Activated T-cell treated with anti-CD3 and anti-CD28 coated beads, Interleukin-2, amount 50 U/mL, for 1 hour (primary cell): ENCODE measurements around the gene CABCOCO1.

Source experiments
- DNase-seq: peaks from one replicate; pipeline ENCODE4 v3.0.0-alpha.2; 2020

Gene CABCOCO1

GRCh38 chr10:61787170-61787569 is 124.4 kb downstream of the CABCOCO1 start:
- no peak for DNase-seq

DNA sequence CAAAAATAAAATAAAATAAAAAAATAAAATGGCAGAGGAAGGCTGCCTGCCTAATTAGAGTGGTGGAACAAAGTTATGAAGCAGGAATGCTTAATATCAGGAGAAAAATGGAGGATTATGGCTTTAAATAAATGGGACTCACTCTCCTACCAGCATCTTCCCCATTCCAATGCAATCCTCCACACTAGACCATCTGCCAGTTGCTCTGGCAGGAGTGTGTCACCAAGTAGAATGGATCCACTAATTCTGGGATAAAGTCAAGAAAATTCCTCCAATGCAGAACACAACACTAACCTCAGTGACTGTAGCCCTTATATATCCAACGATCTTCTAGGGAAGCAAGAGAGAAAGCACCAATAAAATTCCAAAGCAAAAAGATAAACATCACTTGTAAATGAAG is 126.3 kb downstream of the CABCOCO1 start:
- no peak for DNase-seq

GRCh38 chr10:61791216-61791615 is 128.5 kb downstream of the CABCOCO1 start:
- no peak for DNase-seq

DNA sequence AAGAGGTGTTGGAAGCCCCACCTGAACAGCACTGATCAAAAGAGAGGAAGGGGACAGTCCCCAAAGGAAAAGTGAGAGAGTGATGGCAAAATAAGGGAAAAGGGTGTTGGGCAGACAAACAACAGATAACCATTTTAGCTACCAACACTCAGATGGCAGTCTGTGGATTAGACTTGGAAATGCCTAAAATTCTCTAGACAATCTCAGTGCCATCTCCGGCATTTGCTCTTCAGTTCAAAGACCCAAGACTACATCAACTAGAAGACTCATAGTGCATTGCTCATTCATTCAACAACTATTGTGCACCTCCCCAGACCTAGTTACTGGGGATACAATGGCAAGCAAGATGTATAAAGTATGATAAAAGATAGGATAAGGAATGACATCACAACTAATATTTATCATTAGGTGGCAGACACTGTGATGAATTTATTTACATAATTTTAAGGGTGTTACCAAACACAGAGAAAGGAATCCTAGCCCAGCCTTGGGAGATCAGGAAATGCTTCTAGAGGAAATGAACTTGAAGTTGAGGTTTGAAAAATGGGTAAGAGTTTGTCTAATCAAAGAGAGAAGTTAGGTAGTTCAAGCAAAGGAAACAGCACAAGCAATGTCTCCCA is 129.5 kb downstream of the CABCOCO1 start:
- no peak for DNase-seq

DNA sequence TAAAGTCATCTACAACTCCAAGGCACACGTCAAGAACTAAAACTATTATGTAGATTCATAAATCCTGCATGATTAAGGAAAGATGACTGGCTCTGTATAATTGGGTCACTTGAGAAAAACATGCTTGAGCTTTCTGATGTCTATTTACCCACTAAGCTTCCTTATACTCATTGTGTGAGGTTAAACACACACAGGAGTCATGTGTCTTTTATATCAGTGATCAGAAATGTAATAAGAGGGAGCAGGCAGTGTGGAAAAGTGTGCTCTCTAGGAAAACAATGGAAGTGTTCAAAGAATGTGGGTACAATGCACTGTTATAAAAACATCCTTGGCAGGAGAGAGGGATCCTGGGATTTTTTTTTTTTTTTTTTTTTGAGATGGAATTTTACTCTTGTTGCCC is 130.2 kb downstream of the CABCOCO1 start:
- no peak for DNase-seq

GRCh38 chr10:61793760-61794703 is 131.3 kb downstream of the CABCOCO1 start:
- no peak for DNase-seq

- DNase-seq: no peak
Observed at GRCh38 chr10:61795147-61795546, 132.4 kb downstream of the CABCOCO1 start.

DNA sequence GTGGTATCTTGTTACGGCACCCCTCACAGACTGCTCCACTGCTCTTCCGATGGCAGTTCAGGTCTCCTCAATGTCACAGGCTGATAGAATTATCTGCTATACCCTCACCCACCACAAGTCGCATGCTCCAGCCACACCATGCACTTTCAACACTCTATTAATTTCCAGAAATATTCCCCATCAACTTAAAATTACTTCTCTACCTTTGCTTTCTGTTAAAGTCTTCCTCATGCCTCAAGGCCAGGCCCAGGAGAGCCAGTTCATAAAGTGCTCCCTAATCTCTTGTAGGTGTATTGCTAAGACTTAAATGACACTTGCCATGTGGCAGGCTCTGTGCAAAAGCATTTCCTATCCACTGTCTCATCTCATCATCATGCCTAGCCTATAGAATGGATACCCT is 132.8 kb downstream of the CABCOCO1 start:
- no peak for DNase-seq

GRCh38 chr10:61796785-61797184 is 134.1 kb downstream of the CABCOCO1 start:
- DNase-seq: no peak

- DNase-seq: no peak
Observed at GRCh38 chr10:61797304-61798153, 134.8 kb downstream of the CABCOCO1 start.

DNA sequence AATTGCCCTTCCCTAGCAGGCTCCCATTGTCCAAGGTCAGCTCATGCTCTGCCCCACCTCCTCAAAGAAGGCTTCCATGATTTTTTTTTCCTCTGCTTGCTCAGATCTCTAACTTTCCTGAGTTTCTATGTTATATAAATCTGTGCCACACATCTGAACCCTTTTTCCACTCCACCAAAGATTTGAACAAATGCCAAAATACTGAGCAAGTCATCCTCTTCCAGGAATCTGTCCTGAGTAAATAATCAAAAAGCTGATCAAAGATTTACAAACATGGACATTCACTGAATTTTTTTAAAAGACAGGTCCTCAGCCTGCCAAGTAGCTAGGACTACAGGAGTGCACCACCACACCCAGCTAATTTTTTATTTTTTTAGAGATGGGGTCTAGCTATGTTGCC is 136.0 kb downstream of the CABCOCO1 start:
- DNase-seq: no peak

GRCh38 chr10:61801484-61801883 is 138.8 kb downstream of the CABCOCO1 start:
- DNase-seq: no peak

GRCh38 chr10:61803269-61803668 is 140.5 kb downstream of the CABCOCO1 start:
- DNase-seq: no peak

GRCh38 chr10:61804414-61804813 is 141.7 kb downstream of the CABCOCO1 start:
- DNase-seq: no peak

DNA sequence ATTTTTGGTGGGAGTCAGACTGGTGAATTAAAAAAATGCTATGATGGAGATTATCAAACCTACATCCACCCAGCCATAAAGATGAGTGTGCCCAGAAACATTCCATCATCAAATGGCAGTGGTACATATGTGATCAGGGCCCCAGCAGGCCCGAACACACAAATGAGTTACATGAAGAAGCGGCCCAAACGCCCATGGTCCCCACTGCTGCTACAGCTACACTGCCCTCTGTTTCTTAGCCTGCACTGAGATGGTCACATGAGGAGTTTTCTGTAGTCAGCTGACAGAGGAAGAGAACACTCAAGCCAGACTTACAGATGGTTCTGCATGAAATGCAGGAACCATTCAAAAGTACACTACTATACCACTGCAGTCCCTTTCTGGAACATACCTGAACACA is 142.4 kb downstream of the CABCOCO1 start:
- no peak for DNase-seq

- DNase-seq: no peak
Observed at GRCh38 chr10:61810263-61810662, 147.5 kb downstream of the CABCOCO1 start.

DNA sequence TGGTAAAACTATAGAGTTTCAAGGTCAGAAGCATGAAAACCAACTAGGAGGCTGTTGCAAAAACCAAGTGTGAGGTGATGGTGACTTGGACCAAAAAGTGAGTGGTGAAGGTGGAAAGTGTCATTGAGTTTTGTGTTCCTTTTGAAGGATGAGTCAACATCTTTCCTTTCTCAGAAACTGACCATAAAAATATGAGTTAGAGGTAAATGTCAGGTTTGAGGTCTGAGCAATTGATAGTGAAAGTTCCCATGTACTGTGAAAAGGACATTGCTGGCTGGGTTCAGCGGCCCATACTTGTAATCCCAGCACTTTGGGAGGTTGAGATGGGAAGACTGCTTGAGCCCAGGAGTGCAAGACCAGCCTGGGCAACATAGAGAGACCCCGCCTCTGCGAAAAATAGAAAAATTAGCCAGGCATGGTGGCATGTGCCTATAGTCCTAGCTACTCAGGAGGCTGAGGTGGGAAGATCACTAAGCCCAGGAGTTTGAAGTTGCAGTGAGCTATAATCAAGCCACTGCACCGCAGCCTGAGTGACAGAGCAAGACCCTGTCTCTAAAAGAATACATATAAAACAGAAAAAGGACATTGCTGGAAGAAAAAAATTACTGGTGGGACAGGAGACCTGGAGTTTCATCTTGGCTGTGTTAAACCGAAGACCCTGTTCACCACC is 149.5 kb downstream of the CABCOCO1 start:
- DNase-seq: no peak

- no peak for DNase-seq
Observed at GRCh38 chr10:61812920-61813319, 150.2 kb downstream of the CABCOCO1 start.

- DNase-seq: no peak
Observed at GRCh38 chr10:61814160-61814559, 151.4 kb downstream of the CABCOCO1 start.

GRCh38 chr10:61815496-61815895 is 152.8 kb downstream of the CABCOCO1 start:
- DNase-seq: no peak
